Cerebellar nuclear complex (tissue), 1 donor: ENCODE data around the gene SHC1.

Experiments used
- DNase-seq, 2 experiments: peaks; one replicate each; lab custom pipeline; 2025; lab: John Stamatoyannopoulos, UW

SHC1 gene

DNA sequence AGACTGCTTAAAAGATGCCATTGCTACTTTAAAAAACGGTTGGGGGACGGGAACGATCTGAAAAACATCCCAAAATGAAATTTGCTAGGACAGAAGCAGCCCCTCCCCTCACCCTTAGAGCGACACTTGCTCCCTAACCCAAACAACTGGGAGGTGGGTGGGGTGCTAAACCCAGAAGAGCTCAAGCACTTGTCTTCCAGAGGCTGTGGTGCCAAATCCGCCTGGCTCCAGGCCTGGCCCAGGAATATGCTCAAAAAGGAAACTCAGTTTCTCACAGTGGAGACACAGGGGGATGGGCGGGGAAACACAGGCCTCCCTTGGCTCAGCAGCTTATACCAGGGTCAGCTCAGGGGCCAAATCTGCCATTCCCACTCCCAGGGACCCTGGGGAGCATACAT, 14.0 kb downstream of the SHC1 start:
- DNase-seq, result no peak

DNA sequence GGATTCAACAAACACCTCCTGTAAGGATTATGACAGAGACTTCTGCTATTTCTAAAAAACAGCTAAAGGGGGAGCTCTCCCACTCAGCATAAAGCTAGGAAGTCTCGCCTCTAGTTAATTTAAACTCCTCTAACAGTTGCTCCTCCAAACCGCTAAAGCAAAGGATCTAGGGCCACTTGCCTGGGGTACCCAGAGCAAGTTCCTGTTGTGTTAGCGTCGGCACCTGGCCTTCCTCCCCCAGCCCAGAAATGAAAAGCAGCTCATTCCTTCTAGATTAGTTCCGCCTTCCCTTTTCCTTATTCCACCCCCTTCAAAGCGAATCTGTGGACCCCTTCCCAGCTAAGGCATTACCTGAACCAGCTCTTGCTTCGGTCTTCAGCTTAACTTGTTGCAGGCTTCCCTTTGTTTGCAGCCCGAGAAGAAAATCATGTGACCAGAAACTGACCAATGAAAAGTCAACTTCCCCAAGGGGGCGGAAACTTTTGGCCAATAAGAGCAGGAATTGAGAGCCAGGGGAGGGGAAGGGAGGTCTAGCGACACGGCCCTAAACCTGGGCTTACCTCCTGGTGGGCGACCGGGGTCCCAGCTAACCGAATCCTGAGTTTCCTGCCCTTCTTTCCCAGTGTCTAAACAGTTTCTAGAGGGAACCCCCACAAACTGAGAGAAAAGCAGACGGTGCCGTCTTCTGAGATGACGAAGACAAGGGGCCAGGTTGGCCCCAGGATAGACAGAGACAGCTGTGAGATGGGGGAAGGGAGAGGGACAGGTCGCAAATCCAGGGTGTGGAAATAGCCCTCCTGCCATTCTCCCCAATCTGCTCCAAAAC, 14.6 kb downstream of the SHC1 start, which contains the start of gene PBXIP1:
Gene PBXIP1, minus strand, starts transcription at position 382 of the 826 bp plus-strand sequence. CDS start 2,378 bp downstream, outside the sequence.
- DNase-seq, result peak; percentile 28 to 68

DNA sequence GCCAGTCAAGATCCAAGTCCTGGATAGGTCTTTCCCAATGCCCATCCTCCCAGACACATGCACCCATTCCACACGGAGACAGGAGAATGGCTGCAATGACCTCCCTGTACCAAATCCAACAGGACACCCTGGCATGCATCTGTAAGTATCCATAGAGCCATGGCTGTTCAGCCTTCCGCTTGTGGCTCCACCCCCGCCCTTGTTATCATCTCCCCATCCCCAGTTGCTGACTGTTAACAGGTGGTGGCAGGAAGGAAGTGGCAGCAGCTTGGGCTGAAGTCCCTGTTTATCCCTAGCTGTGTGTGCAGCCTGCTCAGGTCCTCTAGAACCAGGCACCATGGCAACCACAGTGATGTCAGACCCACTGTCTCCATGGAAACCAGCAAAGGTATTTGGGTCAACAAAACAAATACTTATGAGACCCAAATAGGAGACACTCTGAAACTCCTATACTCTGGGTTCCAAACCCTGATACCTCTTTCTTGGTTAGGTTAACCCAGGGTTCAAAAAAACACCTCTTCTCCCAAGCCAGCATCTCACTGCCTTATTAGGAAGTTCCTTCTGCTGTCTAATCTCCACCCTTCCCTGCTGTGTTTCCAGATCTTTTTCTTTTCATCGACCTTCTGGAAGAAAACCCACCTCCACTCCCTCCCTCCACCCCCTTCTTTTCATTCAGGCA, 15.4 kb downstream of the SHC1 start:
- DNase-seq, result peak; percentile 83 to 95

DNA sequence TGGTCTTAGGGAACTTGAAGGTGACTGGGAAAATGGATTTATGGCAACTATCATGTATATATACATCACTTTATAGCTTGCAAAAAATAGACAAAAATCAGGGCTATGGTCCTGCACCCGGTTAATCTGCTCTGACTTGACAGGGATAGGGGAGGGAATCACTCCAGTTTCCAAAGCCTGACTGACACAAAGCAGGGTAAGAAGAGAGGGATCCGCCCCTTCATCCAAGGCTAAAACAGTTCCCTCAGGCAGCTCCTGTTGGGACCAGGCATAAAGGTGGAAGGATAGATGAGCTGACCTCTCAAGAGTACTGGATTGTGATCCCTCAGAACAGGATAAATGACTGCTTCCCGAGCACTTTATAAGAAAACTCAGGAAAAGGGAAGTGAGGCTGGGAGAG, 16.0 kb downstream of the SHC1 start:
- no peak for DNase-seq

DNA sequence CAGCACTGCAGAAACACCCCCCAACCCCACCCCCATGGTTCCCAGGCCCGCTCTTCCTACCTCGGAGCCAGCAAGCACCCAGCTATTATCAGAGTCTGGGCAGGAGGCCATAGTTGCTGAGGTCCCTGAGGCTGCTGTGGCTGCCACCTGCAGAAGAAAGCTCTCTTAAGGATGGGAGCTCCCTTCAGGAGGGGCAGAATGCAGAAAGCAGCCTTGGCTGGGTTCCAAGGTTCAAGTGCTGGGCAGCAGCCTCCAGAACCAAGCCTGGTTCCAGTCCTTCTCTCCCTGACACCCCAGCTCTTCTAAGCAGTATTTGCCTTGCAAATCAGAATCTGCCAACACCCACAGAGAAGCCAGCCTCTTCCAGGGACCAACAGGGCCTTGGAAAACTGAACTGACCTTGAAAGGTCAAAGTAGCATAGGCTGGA, 16.9 kb downstream of the SHC1 start:
- DNase-seq, result no peak

DNA sequence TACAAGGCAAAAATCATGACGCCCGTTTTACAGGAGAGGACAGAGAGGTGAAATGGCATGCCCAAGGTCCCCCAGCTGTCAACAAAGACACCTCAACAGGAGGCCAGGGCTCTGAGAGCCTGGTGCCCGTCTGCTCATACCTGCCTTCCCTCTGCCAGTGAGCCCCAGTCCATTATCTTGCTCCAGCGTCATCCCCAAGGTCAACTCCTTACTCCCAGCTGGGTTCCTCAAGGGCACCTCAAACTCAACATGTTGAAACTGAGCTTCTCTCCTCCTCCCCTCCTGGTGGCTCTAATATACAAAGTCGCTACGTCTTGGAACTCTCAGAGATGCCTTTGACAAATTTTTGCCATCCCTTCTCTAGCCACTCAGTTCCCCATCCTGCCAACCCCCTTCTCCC, 17.9 kb downstream of the SHC1 start:
- no peak for DNase-seq

DNA sequence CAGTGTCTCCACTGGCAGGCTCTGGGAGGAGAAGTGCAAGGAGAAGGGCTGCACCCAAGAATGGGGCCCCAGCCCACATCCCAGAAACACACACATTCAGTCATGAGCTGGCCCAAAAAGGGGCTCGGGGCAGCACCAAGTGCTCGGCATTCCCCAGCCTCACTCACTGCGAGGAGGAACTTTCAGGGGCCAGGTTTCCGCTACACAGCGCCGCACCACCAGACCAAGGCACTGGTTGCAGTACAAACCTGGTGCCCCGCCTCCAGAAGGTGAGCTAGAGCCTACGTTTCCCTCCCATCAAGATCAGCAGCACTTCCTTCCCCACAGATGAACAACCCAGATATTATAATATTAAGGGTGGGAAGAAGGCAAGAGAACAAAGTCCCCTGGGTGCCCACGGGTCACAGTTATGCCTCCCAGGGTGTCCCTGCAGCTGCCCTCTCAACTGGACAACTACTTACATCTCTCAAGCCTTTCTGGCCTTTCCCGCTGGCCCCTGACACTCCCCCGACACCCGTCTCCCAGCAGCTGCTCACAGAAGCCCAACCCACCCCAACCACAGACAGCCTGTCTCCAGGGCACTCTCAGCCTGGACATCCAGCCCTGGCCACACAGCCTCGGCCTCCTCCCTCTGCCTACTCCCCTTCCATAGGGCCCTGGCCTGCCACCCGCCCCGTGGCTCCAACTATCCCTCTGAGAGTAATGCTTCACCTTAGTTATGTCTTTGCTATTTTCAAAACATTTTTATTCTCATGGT, 18.5 kb downstream of the SHC1 start:
- DNase-seq, result no peak

DNA sequence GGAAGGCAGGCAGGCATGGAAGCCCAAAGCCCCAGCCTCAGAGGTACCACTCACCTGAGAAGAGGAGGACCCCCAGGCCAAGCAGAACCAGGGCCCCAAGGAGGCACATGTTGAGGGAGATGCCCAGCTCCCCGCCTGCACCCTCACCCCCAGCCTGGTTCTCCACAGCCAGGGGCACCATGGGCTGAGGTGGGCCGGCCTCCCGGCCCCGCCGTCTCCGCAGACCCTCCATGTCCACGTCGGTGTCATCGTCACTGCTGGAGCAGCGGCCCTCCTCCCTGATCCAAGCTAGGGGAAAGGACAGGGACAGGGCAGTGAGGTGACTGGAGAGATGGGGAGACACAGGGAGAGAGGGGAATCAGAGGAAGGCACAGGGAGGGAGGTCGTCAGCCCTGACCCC, 22.5 kb downstream of the SHC1 start:
- no peak for DNase-seq

DNA sequence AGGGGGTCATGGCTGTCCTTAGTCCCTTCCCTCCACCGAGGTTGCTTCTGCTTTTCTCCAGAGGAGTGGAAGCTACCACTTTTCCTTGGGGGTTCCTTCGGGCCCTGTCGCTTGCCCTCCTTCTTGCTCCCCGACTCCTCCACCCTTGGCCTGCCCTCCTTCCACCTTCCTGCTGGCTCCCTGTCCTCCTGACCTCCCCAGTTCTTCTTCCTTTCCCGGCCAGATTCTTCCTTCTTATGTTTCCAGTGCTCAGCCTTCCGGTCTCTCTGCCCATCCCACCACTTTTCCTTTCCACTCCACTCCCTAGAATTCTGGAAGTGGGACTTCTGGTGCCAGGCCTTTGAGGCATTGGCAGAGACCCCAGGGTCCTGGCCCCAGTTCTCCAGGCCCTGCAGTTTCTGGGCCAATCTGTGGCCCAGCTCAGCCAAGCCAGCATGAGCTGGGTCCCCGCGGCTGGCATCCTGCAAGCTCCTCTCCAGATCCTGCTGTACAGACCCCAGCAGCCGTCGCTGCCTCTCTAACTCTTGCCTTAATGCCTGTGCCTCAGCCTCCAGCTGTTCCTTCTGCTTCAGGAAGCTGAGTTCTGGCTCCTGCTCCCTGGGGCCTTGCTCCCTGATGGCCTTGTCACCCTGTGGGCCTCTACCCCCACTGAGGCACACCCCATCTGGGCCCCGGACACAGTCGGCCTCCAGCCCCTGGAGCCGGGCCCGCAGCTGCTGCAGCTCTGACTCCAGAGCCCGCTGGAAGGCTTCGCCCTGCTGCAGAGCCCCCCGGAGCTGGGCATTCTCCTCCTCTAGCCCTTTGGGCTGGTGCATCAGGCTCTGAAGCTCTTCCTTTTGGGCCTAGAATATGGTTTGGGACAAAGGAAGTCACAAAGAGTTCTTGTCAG, 24.3 kb downstream of the SHC1 start:
- DNase-seq, result no peak

DNA sequence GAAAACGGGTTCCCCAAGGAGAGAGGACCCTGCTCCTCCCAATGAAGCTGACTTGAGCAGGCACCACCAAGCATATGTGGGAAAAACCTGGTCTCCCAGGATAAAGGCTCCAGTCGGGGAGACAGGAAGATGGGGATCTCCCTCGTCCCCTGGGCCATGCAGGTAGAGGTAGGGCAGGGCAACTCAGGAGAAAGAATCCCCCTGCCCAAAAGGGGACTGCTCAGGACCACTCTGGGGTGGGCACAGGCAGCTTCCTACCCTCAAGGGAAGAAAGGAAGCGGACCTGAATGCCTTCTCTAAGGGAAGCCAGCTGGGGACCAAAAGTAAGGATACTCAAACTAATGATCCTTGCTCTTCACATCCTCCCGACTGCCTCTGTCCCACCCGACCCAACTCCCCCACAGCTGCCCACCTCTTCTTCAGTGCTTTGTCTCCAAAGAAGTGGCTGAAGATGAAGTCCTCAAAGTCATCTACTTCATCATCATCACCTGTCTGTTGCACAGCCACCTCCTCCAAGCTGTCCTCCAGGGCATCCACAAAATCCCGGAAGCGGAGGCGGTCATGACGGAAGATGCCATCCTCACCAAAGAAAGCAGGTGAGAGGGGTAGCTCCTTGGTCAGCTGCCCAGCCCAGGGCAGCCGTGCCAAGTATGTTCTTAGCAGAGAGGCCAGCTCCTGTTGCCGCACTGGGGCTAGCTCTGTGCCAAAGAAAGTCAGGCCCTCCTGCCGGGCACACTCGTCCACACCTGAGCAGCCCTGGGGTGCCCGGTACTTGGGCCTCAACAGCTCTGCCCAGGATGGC, 25.2 kb downstream of the SHC1 start:
- no peak for DNase-seq

DNA sequence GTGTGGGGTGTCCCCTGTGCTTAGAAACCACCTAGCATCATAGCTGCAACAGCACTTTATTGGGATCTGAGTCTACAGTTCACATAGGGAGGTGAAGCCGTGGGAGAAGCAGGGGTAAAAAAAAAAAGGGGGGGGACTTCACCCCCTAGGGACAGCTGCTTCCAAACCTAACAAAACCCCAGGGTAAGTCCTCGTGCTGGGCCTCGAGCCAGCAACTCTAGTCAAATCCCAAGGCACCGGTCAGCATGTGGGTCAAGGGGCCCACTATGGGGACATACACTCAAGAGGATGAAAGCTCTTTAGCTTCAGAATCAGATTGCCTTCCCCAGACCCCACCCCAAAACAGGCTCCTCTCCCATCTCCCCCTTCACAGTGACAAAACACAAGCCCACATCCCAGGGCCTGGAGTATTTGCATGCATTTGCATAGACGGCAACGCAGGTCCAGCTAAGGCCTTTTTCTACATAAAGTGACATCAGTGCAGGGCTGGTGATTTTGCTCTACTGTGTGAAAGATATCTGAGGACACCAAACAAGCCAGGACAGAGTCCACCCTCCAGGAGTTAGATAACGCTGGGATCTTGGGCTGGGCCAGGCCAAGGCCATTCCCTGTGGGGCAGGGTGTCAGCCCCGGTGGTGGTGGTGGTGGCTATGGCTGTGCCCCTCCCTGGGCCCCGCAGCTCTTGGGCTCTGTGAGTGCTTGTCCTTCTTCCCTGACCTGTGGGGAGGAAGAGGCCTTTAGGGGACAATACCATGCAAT, 26.0 kb downstream of the SHC1 start:
- no peak for DNase-seq

DNA sequence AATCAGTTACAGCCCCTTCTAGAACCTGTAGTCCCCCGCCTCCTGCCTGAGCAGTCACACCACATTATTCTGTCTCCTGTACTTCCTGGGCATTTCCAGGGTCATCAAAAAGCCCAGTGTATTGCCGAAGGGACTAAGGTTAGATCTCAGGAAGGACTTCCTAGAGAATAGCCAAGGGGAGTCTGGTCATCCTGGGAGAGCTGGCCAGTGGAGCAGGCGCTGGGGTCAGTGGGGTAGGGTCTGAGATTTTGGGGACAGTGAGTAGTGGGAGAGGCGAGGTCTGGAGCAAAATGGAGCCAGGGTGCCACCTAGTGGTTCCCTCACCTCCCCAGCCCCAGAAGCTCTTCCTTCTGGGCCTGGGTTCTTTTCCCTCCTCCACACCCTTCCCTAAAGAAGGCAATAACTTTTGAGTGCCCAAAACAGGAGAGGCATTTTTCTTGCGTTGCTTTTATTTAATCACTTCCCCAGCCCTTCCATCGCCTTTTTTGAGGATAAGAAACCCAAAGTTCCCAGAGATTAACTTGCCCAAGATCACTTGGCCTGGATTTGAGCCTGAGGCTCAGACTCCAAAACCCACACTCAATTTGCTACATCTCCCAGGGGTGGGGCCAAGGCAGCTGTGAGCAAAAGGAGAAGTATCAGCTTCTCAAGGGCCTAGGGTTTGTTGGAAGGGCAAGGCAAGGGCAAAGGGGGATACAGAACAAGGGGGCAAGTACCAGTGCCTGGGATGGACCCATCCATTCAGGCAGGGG, 26.7 kb downstream of the SHC1 start:
- no peak for DNase-seq

DNA sequence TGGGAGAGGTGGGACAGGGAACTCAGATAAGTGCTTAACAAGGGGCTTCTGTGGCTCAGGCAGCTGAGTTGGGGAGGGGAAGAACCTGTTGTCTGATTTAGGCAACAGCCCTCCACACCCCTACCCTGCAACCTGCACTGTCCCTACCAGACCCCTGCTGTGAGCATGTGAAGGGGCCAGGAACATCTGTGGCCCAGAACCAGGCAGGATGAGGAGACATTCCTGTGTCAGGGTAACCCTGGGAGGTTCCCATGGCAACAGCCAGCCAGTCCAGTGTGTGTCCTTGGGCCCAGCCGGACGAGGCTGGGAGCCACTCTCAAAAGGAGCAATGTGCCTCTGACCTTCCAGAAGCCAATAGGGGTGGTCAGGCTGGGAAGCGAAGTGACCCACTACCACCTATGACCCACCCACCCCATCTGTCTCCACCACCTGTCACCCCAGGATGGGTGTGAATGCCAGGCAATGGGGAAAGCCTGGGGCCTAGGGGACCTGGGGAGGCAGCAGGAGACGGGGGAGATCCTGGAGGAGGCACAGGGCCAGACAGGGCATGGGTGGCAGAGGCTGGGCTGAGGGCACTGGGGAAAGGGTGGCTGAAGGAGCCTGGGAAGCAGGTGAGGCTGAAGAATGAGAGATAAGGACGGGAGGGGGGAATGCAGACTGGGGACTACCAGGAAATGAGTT, 29.1 kb downstream of the SHC1 start:
- no peak for DNase-seq

DNA sequence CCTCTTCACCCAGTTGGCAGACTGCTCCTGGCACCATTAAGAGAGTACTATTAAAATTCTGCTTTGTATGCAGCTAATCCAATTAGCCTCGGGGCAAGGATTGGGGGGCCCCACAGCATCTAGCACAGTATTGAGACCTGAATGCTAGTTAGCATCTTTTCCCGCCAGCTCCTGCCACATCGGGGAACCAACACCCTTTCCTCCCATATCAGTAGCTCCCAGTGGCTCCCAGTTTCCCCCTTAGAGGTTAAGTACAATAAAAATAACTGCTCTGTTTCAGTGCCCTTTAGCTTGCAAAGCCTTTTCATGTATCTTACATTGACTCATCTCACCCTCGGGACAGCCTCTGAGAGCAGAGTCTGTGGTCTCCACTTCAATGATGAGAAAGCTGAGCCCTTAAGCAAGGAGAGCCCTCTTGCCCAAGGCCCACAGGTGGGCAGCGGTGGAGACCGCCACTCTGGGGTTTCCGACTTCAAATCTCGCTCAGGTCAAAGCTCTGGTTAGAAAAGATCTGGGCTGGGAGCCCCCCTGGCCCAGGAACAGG, 29.8 kb downstream of the SHC1 start:
- DNase-seq, result no peak

DNA sequence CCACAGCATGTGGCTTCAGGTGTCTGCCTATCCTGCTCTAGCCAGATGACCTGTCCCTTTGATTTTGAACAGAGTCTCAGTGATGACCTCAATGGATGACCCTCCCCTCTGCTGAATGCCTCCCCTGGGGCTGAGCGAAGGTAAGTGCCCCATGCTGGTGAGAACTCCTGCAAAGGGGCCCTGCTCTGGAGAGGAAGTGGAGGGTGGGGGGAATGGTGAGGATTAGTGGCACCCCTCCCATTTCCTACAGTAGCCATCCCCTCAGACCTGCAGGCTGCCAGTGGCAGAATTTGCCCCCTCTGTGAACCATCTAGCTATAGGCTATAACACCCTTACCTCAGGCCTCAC, 30.4 kb downstream of the SHC1 start:
- no peak for DNase-seq

DNA sequence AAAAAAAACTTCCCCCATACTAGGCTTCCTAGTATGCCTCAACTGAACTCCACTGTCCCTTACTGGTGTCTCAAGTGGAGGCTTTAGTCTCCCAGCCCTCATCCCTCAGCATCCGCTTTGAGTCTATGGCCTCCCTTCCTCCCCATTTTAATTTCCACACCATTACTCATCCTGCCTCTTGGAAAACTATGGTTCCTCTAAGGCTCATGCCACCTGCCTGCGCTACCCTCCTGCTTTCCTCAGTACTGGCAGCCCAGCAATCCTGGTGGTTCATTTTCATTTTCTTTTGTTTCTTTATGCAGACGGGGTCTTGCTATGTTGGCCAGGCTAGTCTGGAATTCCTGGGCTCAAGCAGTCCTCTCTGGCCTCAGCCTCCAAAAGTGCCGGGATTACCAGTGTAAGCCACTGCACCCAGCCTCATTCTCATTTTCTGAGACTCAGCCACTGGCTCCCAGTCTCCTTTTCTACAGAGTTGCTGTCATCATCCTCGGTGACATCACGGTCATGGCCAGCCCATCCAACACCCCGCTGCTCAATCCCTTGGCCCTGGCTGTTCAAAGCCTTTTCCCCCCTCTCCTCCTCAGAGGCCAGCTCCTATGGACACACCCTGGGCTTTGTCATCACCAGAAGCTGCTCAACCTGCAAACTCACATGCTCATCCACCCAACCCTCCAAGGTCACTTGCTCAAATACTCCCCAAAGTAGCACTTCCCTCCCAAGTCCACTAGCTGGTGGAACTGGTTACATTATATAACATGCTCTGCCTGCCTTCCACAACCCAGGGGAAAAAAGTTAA, 31.7 kb downstream of the SHC1 start:
- DNase-seq, result no peak

DNA sequence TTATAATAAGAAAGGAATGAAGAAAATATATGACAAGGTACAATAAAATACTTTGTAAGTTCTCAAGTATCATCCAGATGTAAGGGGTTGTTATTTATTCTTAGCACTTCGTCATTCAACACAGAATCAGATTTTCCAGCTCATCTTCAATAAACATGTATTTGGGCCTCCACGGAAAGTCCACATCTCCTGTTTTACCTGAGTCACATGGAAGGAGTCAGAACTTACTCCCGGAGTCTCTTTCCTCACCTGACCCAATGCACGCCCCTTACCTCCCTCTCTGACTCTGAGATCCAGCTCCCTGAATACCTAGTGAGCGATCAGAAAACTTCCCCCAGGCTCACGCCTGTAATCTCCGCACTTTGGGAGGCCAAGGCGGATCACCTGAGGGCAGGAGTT, 32.6 kb downstream of the SHC1 start:
- DNase-seq, result no peak
